HG03342 (cell line): ENCODE data around the gene SPRED2.

Experiments used
- ATAC-seq: cut with Tn5 transposase; IDR thresholded peaks from one replicate; pipeline ENCODE4 v1.9.1; 2021; ENCODE audit warnings: mild to moderate bottlenecking, moderate library complexity; ENCODE audit not compliant: unreplicated experiment

SPRED2 gene

GRCh38 chr2:65287364-65287763 lies 145.0 kb downstream of the SPRED2 start:
- no peak for ATAC-seq

- ATAC-seq = no peak
These were observed 149.8 kb downstream of the SPRED2 start for GRCh38 chr2:65282477-65283053.

- ATAC-seq = no peak
These were observed 150.6 kb downstream of the SPRED2 start for GRCh38 chr2:65281627-65282351.

GRCh38 chr2:65279756-65280155 lies 152.6 kb downstream of the SPRED2 start:
- no peak for ATAC-seq

GRCh38 chr2:65278531-65278981 lies 153.8 kb downstream of the SPRED2 start:
- no peak for ATAC-seq

GRCh38 chr2:65277791-65278483 lies 154.5 kb downstream of the SPRED2 start:
- ATAC-seq = no peak

- no peak for ATAC-seq
These were observed 155.3 kb downstream of the SPRED2 start for GRCh38 chr2:65277118-65277517.

GRCh38 chr2:65276609-65277008 lies 155.8 kb downstream of the SPRED2 start:
- ATAC-seq = no peak

GRCh38 chr2:65275141-65275915 lies 157.1 kb downstream of the SPRED2 start:
- ATAC-seq = no peak

GRCh38 chr2:65273344-65273743 lies 159.1 kb downstream of the SPRED2 start:
- no peak for ATAC-seq

GRCh38 chr2:65268957-65269356 lies 163.4 kb downstream of the SPRED2 start:
- no peak for ATAC-seq

- ATAC-seq = no peak
These were observed 165.4 kb downstream of the SPRED2 start for GRCh38 chr2:65267008-65267407.

GRCh38 chr2:65265671-65266045 lies 166.7 kb downstream of the SPRED2 start:
- ATAC-seq = no peak

- no peak for ATAC-seq
These were observed 167.4 kb downstream of the SPRED2 start for GRCh38 chr2:65264821-65265670.

- ATAC-seq = no peak
These were observed 168.4 kb downstream of the SPRED2 start for GRCh38 chr2:65263986-65264385.

GRCh38 chr2:65263262-65263661 lies 169.1 kb downstream of the SPRED2 start:
- ATAC-seq = no peak

GRCh38 chr2:65261676-65262075 lies 170.7 kb downstream of the SPRED2 start:
- ATAC-seq = no peak
